GM12892 (cell line): Measurements from ENCODE around the gene MOCOS.

Experiments
- DNase-seq: peaks from one replicate; pipeline ENCODE4 v3.0.0; 2011; ENCODE audit not compliant: insufficient read length
- FAIRE-seq: peaks from 2 replicates; lab custom pipeline; 2011; peaks lifted over from hg19 to GRCh38; lab: Jason Lieb, UNC
- POLR2A ChIP-seq: IDR thresholded peaks from 2 replicates; pipeline ENCODE4 v1.6.1; 2011; ENCODE audit warnings: low read depth, low read length, control low read depth
- POLR2AphosphoS5 ChIP-seq: IDR thresholded peaks from 2 replicates; pipeline ENCODE4 v1.6.1; 2011; ENCODE audit warnings: low read depth, low read length, control low read depth
- TAF1 ChIP-seq: IDR thresholded peaks from 2 replicates; pipeline ENCODE4 v1.6.1; 2011; ENCODE audit warnings: low read depth, mild to moderate bottlenecking, control low read depth, low read length, borderline replicate concordance

MOCOS gene

GRCh38 chr18:36264283-36264682, 77.0 kb downstream of the MOCOS start:
- FAIRE-seq (no peak), DNase-seq (no peak)
- no peak for TF ChIP-seq POLR2A
- TF ChIP-seq POLR2AphosphoS5, result no peak
- no peak for TF ChIP-seq TAF1

GRCh38 chr18:36265015-36265414, 77.7 kb downstream of the MOCOS start:
- TF ChIP-seq TAF1 (no peak), POLR2AphosphoS5 (no peak), POLR2A (no peak)
- no peak for DNase-seq
- no peak for FAIRE-seq

GRCh38 chr18:36269157-36269556, 81.9 kb downstream of the MOCOS start:
- FAIRE-seq (no peak), DNase-seq (no peak)
- TF ChIP-seq POLR2AphosphoS5, result no peak
- no peak for TF ChIP-seq TAF1
- TF ChIP-seq POLR2A, result no peak

- no peak for FAIRE-seq
- DNase-seq, result no peak
- TF ChIP-seq POLR2AphosphoS5 (no peak), POLR2A (no peak), TAF1 (no peak)
These were observed 83.9 kb downstream of the MOCOS start for GRCh38 chr18:36271153-36271552.

- no peak for TF ChIP-seq TAF1
- no peak for TF ChIP-seq POLR2AphosphoS5
- no peak for TF ChIP-seq POLR2A
- no peak for DNase-seq
- no peak for FAIRE-seq
These were observed 86.0 kb downstream of the MOCOS start for GRCh38 chr18:36273347-36273746.

GRCh38 chr18:36274083-36274715, 86.9 kb downstream of the MOCOS start:
- DNase-seq, result no peak
- no peak for FAIRE-seq
- no peak for TF ChIP-seq POLR2AphosphoS5
- TF ChIP-seq TAF1, result no peak

GRCh38 chr18:36275561-36275960, 88.3 kb downstream of the MOCOS start:
- no peak for TF ChIP-seq POLR2A
- no peak for TF ChIP-seq TAF1
- TF ChIP-seq POLR2AphosphoS5, result no peak
- no peak for DNase-seq
- FAIRE-seq, result no peak

- TF ChIP-seq POLR2A, result no peak
- TF ChIP-seq TAF1, result no peak
- TF ChIP-seq POLR2AphosphoS5, result no peak
- FAIRE-seq (no peak), DNase-seq (no peak)
These were observed 91.7 kb downstream of the MOCOS start for GRCh38 chr18:36279001-36279400.

GRCh38 chr18:36281936-36282335, 94.6 kb downstream of the MOCOS start:
- TF ChIP-seq POLR2A, result no peak
- TF ChIP-seq POLR2AphosphoS5, result no peak
- TF ChIP-seq TAF1, result no peak
- FAIRE-seq (no peak), DNase-seq (no peak)

GRCh38 chr18:36283448-36283847, 96.2 kb downstream of the MOCOS start:
- FAIRE-seq (no peak), DNase-seq (no peak)
- no peak for TF ChIP-seq POLR2AphosphoS5
- no peak for TF ChIP-seq POLR2A
- no peak for TF ChIP-seq TAF1

GRCh38 chr18:36284268-36284667, 97.0 kb downstream of the MOCOS start:
- FAIRE-seq (no peak), DNase-seq (no peak)
- no peak for TF ChIP-seq TAF1
- no peak for TF ChIP-seq POLR2AphosphoS5
- no peak for TF ChIP-seq POLR2A

- TF ChIP-seq POLR2AphosphoS5, result no peak
- TF ChIP-seq TAF1, result no peak
- TF ChIP-seq POLR2A, result no peak
- DNase-seq (no peak), FAIRE-seq (peak; percentile 92)
These were observed 97.5 kb downstream of the MOCOS start for GRCh38 chr18:36284671-36285295.

- no peak for DNase-seq
- TF ChIP-seq TAF1 (no peak), POLR2AphosphoS5 (no peak), POLR2A (no peak)
- no peak for FAIRE-seq
These were observed 100.4 kb downstream of the MOCOS start for GRCh38 chr18:36287653-36288052.
